HEK293 (cell line): ENCODE results near the gene ADGRD1.

ENCODE experiments used
- CTCF ChIA-PET: fragments of 350-600 bp; formaldehyde crosslinking; extraction: SDS; loops from one replicate; lab custom pipeline; 2021; ENCODE audit warnings: antibody characterized with exemption; lab: Yijun Ruan, JAX
- POLR2A ChIA-PET: fragments of 300-600 bp; formaldehyde crosslinking; extraction: SDS; loops from one replicate; lab custom pipeline; 2020; ENCODE audit warnings: antibody characterized with exemption, inconsistent platforms; lab: Yijun Ruan, JAX
- H3K27ac ChIP-seq: fragments of 200-500 bp; sonication (Bioruptor generic); 2 replicates; pipeline ENCODE4 v1.5.1; 2014; ENCODE audit warnings: low read depth, low read length, control low read depth, inconsistent platforms; ENCODE audit errors: extremely low read depth
- H3K36me3 ChIP-seq, 2 experiments: fragments of 200-500 bp in 1 of 2; sonication (Bioruptor generic) in 1 of 2; 1 replicate in 1 of 2; 2 replicates in 1 of 2; pipeline ENCODE4 v1.5.1; 2014 to 2017; ENCODE audit warnings: inconsistent platforms in 2 of 2, low read length in 2 of 2; ENCODE audit not compliant: control insufficient read depth in 2 of 2, insufficient read depth in 1 of 2
- H3K4me1 ChIP-seq: fragments of 200-500 bp; sonication (Bioruptor generic); 2 replicates; pipeline ENCODE4 v1.5.1; 2014; ENCODE audit warnings: mild to moderate bottlenecking, low read length, inconsistent platforms; ENCODE audit not compliant: control insufficient read depth, insufficient read depth
- H3K4me3 ChIP-seq: 2 replicates; pipeline ENCODE4 v1.5.1; 2011; ENCODE audit warnings: low read depth, mild to moderate bottlenecking, control low read depth, low read length, moderate library complexity
- H3K9me3 ChIP-seq: fragments of 200-500 bp; sonication (Bioruptor generic); 2 replicates; pipeline ENCODE4 v1.5.1; 2014; ENCODE audit warnings: low read depth, low read length, inconsistent platforms; ENCODE audit not compliant: control insufficient read depth, insufficient read depth
- AEBP2 ChIP-seq: fragments of 450-650 bp; formaldehyde crosslinking; IDR thresholded peaks from 2 replicates; pipeline ENCODE4 v1.5.1; 2016; ENCODE audit warnings: missing biosample characterization, missing genetic modification characterization, borderline replicate concordance
- BCL11A ChIP-seq: fragments of 450-650 bp; formaldehyde crosslinking; IDR thresholded peaks from 2 replicates; pipeline ENCODE4 v1.5.1; 2016; ENCODE audit warnings: low read depth, missing biosample characterization, missing genetic modification characterization
- IKZF3 ChIP-seq: fragments of 450-650 bp; IDR thresholded peaks from 2 replicates; pipeline ENCODE4 v1.5.0; 2018; ENCODE audit warnings: missing biosample characterization, mild to moderate bottlenecking, missing genetic modification characterization, moderate library complexity
- KLF7 ChIP-seq: fragments of 450-650 bp; formaldehyde crosslinking; IDR thresholded peaks from 2 replicates; pipeline ENCODE4 v1.5.1; 2016; ENCODE audit warnings: missing biosample characterization, missing genetic modification characterization, borderline replicate concordance
- OSR2 ChIP-seq: fragments of 450-650 bp; formaldehyde crosslinking; IDR thresholded peaks from 2 replicates; pipeline ENCODE4 v1.5.1; 2016; ENCODE audit warnings: missing biosample characterization, missing genetic modification characterization
- TCF7L2 ChIP-seq: IDR thresholded peaks from 2 replicates; pipeline ENCODE4 v1.6.1; 2011; ENCODE audit warnings: low read depth, mild to moderate bottlenecking, inconsistent platforms, low read length, moderate library complexity, borderline replicate concordance
- ZIC2 ChIP-seq: fragments of 450-650 bp; formaldehyde crosslinking; IDR thresholded peaks from 2 replicates; pipeline ENCODE4 v1.5.1; 2016; ENCODE audit warnings: missing biosample characterization, missing genetic modification characterization
- ZNF214 ChIP-seq: fragments of 450-650 bp; formaldehyde crosslinking; IDR thresholded peaks from 2 replicates; pipeline ENCODE4 v1.5.1; 2017; ENCODE audit warnings: missing biosample characterization, mild to moderate bottlenecking, missing genetic modification characterization, borderline replicate concordance
- ZNF248 ChIP-seq: fragments of 450-650 bp; formaldehyde crosslinking; IDR thresholded peaks from 2 replicates; pipeline ENCODE4 v1.5.1; 2017; ENCODE audit warnings: missing biosample characterization, missing genetic modification characterization
- ZNF311 ChIP-seq: fragments of 450-650 bp; formaldehyde crosslinking; IDR thresholded peaks from 2 replicates; pipeline ENCODE4 v1.5.1; 2017; ENCODE audit warnings: missing biosample characterization, missing genetic modification characterization, borderline replicate concordance
- ZNF426 ChIP-seq: fragments of 450-650 bp; formaldehyde crosslinking; IDR thresholded peaks from 2 replicates; pipeline ENCODE4 v1.5.1; 2017; ENCODE audit warnings: missing biosample characterization, missing genetic modification characterization, mild to moderate bottlenecking, inconsistent platforms, moderate library complexity
- ZNF600 ChIP-seq: fragments of 450-650 bp; formaldehyde crosslinking; IDR thresholded peaks from 2 replicates; pipeline ENCODE4 v1.5.1; 2016; ENCODE audit warnings: missing biosample characterization, missing genetic modification characterization
- ZNF624 ChIP-seq: fragments of 450-650 bp; formaldehyde crosslinking; IDR thresholded peaks from 2 replicates; pipeline ENCODE4 v1.5.1; 2017; ENCODE audit warnings: missing biosample characterization, missing genetic modification characterization
- ZNF654 ChIP-seq: fragments of 450-650 bp; formaldehyde crosslinking; IDR thresholded peaks from 2 replicates; pipeline ENCODE4 v1.5.1; 2016; ENCODE audit warnings: low read depth, missing biosample characterization, missing genetic modification characterization
- ZNF660 ChIP-seq: fragments of 450-650 bp; IDR thresholded peaks from 2 replicates; pipeline ENCODE4 v1.5.1; 2018; ENCODE audit warnings: missing biosample characterization, mild to moderate bottlenecking, missing genetic modification characterization
- ZSCAN16 ChIP-seq: fragments of 450-650 bp; formaldehyde crosslinking; IDR thresholded peaks from 2 replicates; pipeline ENCODE4 v1.5.1; 2016; ENCODE audit warnings: missing biosample characterization, missing genetic modification characterization
- TF ChIP-seq, protein P1 (sequence below): fragments of 450-650 bp; formaldehyde crosslinking; IDR thresholded peaks from 2 replicates; pipeline ENCODE4 v1.5.1; 2017; ENCODE audit warnings: missing biosample characterization, mild to moderate bottlenecking, missing genetic modification characterization, moderate library complexity
- TF ChIP-seq, protein P2 (sequence below): fragments of 450-650 bp; formaldehyde crosslinking; IDR thresholded peaks from 2 replicates; pipeline ENCODE4 v1.5.1; 2016; ENCODE audit warnings: missing biosample characterization, missing genetic modification characterization
- TF ChIP-seq, protein P3 (sequence below): fragments of 450-650 bp; formaldehyde crosslinking; IDR thresholded peaks from 2 replicates; pipeline ENCODE4 v1.5.1; 2016; ENCODE audit warnings: missing biosample characterization, missing genetic modification characterization

ADGRD1 gene

DNA sequence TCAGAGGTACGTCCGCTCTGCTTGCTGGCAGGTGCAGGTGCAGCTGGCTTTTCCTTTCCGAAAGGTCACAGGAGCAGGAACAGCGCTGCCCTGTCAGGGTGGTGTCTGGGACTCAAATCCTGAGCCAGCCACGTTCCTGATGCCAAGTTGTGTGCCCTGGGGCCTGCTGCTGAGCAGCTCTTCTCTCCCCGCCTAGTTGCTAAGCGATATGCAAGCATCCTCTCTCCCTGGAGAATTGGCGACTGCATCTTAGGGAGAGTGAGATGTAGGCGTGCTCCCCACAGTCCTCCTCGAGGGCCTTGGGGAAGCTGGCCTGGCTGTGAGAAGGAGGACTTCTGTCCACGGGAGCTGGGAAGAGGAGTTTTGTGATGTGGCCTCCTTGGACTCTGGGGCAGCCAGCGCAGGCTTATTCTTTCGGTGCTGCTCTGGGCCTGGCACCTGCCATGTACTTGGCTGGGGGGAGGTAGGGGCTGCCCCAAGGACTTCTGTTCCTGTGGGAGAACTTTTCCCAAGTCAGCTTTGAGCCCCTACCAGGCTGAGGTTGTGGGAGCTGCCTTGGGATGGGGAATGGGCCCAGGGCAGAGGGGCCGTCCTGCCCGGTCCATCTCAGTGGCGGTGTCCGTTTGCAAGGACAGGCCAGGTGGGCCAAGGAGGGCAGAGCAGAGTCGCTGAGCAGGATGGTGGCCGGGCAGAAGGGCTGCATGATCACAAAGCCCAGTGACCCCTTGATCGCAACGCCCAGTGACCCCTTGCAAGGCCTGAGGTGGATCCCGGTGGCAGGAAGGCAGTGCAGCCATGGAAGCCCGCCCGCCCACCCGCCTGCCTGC is 183.5 kb downstream of the ADGRD1 start:
- Histone ChIP-seq H3K4me3 (no peak overlapping the region), H3K4me1 (no peaks in the 10 kb centered on the region), H3K9me3 (no peaks in the 10 kb centered on the region), H3K36me3 (no peaks in the 10 kb centered on the region), H3K27ac (no peak overlapping the region)
- CTCF ChIA-PET: interaction anchor here (0.6 to 1.8 kb wide), 5 partner anchors 14 to 600 kb away, joined by 3 to 11 read pairs (median 4); no protein-coding TSS in a partner anchor
- POLR2A ChIA-PET: no interaction called here
- TF ChIP-seq ZNF660 (tag by site-specific recombination) (no peak), ZNF248 (no peak)

GRCh38 chr12:131137836-131138637 is 184.3 kb downstream of the ADGRD1 start:
- Histone ChIP-seq H3K4me1 (no peaks in the 10 kb centered on the region), H3K36me3 (no peaks in the 10 kb centered on the region), H3K4me3 (no peak overlapping the region), H3K9me3 (no peaks in the 10 kb centered on the region), H3K27ac (no peak overlapping the region)
- ChIA-PET CTCF (interaction anchor here (1.2 to 1.8 kb wide), 3 partner anchors 13 to 317 kb away, joined by 3 to 11 read pairs (median 4); no protein-coding TSS in a partner anchor), POLR2A (no interaction called here)
- TF ChIP-seq OSR2 (tag by site-specific recombination) (no peak), ZNF214 (tag by site-specific recombination) (no peak), TCF7L2 (no peak), ZNF600 (tag by site-specific recombination) (peak; percentile 62), ZNF311 (tag by site-specific recombination) (no peak), ZSCAN16 (tag by site-specific recombination) (no peak), KLF7 (tag by site-specific recombination) (no peak), ZNF654 (tag by site-specific recombination) (no peak), ZNF624 (no peak), AEBP2 (tag by site-specific recombination) (no peak), BCL11A (tag by site-specific recombination) (no peak), ZNF426 (tag by site-specific recombination) (no peak), ZIC2 (tag by site-specific recombination) (peak; percentile 26; the same call in 1 of the 2 replicates), IKZF3 (tag by site-specific recombination) (no peak)
- TF ChIP-seq, protein P1, sequence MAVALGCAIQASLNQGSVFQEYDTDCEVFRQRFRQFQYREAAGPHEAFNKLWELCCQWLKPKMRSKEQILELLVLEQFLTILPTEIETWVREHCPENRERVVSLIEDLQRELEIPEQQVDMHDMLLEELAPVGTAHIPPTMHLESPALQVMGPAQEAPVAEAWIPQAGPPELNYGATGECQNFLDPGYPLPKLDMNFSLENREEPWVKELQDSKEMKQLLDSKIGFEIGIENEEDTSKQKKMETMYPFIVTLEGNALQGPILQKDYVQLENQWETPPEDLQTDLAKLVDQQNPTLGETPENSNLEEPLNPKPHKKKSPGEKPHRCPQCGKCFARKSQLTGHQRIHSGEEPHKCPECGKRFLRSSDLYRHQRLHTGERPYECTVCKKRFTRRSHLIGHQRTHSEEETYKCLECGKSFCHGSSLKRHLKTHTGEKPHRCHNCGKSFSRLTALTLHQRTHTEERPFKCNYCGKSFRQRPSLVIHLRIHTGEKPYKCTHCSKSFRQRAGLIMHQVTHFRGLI (tag by site-specific recombination): no peak
- TF ChIP-seq, protein P2, sequence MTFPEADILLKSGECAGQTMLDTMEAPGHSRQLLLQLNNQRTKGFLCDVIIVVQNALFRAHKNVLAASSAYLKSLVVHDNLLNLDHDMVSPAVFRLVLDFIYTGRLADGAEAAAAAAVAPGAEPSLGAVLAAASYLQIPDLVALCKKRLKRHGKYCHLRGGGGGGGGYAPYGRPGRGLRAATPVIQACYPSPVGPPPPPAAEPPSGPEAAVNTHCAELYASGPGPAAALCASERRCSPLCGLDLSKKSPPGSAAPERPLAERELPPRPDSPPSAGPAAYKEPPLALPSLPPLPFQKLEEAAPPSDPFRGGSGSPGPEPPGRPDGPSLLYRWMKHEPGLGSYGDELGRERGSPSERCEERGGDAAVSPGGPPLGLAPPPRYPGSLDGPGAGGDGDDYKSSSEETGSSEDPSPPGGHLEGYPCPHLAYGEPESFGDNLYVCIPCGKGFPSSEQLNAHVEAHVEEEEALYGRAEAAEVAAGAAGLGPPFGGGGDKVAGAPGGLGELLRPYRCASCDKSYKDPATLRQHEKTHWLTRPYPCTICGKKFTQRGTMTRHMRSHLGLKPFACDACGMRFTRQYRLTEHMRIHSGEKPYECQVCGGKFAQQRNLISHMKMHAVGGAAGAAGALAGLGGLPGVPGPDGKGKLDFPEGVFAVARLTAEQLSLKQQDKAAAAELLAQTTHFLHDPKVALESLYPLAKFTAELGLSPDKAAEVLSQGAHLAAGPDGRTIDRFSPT: no peak
- TF ChIP-seq, protein P3, sequence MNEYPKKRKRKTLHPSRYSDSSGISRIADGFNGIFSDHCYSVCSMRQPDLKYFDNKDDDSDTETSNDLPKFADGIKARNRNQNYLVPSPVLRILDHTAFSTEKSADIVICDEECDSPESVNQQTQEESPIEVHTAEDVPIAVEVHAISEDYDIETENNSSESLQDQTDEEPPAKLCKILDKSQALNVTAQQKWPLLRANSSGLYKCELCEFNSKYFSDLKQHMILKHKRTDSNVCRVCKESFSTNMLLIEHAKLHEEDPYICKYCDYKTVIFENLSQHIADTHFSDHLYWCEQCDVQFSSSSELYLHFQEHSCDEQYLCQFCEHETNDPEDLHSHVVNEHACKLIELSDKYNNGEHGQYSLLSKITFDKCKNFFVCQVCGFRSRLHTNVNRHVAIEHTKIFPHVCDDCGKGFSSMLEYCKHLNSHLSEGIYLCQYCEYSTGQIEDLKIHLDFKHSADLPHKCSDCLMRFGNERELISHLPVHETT (tag by site-specific recombination): no peak
